Stimulated activated CD4-positive, alpha-beta T cell treated with anti-CD3 and anti-CD28 coated beads, Interleukin-15, amount 100 ng/mL, for 24 hours (primary cell): ENCODE data around the gene PPME1.

Experiments
- DNase-seq: peaks from one replicate; pipeline ENCODE4 v3.0.0-alpha.2; 2020

Gene PPME1

GRCh38 chr11:74162681-74163467 lies 8.2 kb upstream of the PPME1 start:
- DNase-seq, result no peak

- DNase-seq, result no peak
These were observed 2.3 kb upstream of the PPME1 start for GRCh38 chr11:74168838-74169237.

GRCh38 chr11:74169738-74170458 lies 1.2 kb upstream of the PPME1 start:
- DNase-seq, result no peak

- DNase-seq, result no peak
These were observed 510 bp downstream of the PPME1 start for GRCh38 chr11:74171630-74171968.

GRCh38 chr11:74171997-74172396 lies 908 bp downstream of the PPME1 start:
- no peak for DNase-seq

GRCh38 chr11:74175920-74176319 lies 4.8 kb downstream of the PPME1 start:
- DNase-seq, result no peak

GRCh38 chr11:74179234-74180052 lies 8.4 kb downstream of the PPME1 start:
- no peak for DNase-seq

GRCh38 chr11:74182635-74183034 lies 11.5 kb downstream of the PPME1 start:
- DNase-seq, result no peak

GRCh38 chr11:74185285-74185684 lies 14.2 kb downstream of the PPME1 start:
- DNase-seq, result no peak

GRCh38 chr11:74185695-74186094 lies 14.6 kb downstream of the PPME1 start:
- no peak for DNase-seq

- no peak for DNase-seq
These were observed 24.7 kb downstream of the PPME1 start for GRCh38 chr11:74195828-74196227.

- DNase-seq, result no peak
These were observed 25.8 kb downstream of the PPME1 start for GRCh38 chr11:74196781-74197486.

GRCh38 chr11:74203966-74204365 lies 32.9 kb downstream of the PPME1 start:
- no peak for DNase-seq

GRCh38 chr11:74204701-74205100 lies 33.6 kb downstream of the PPME1 start:
- DNase-seq, result no peak

- no peak for DNase-seq
These were observed 34.1 kb downstream of the PPME1 start for GRCh38 chr11:74205181-74205580.

- no peak for DNase-seq
These were observed 35.7 kb downstream of the PPME1 start for GRCh38 chr11:74206746-74207145.

- no peak for DNase-seq
These were observed 37.4 kb downstream of the PPME1 start for GRCh38 chr11:74208507-74208906.

- DNase-seq, result no peak
These were observed 41.4 kb downstream of the PPME1 start for GRCh38 chr11:74212533-74212932.

GRCh38 chr11:74220376-74220775 lies 49.3 kb downstream of the PPME1 start:
- DNase-seq, result no peak

- no peak for DNase-seq
These were observed 50.7 kb downstream of the PPME1 start for GRCh38 chr11:74221816-74222215.

GRCh38 chr11:74225565-74225964 lies 54.5 kb downstream of the PPME1 start:
- no peak for DNase-seq

- DNase-seq, result no peak
These were observed 55.8 kb downstream of the PPME1 start for GRCh38 chr11:74226907-74227306.
